A549 (cell line): ENCODE measurements around the gene FASLG.

Source experiments
- BHLHE40 ChIP-seq: IDR thresholded peaks from 2 replicates; pipeline ENCODE4 v1.6.1; 2012; ENCODE audit warnings: low read depth, low read length, inconsistent platforms
- CHD2 ChIP-seq: fragments of 150-350 bp; IDR thresholded peaks from 2 replicates; pipeline ENCODE4 v1.6.1; 2014; ENCODE audit warnings: low read length; ENCODE audit not compliant: partially characterized antibody
- CTCF ChIP-seq: fragments of >200 bp; sonication (Bioruptor Twin); formaldehyde crosslinking; IDR thresholded peaks from 3 replicates; pipeline ENCODE4 v1.5.1; 2016
- EP300 ChIP-seq, 2 experiments: fragments of >200 bp; sonication (Bioruptor Twin); formaldehyde crosslinking; IDR thresholded peaks; 2 replicates in 1 of 2; 3 replicates in 1 of 2; pipeline ENCODE4 v1.6.1; 2016 to 2017
- HOXA7 ChIP-seq: fragments of 250-450 bp; sonication (Bioruptor Pico); IDR thresholded peaks from 2 replicates; pipeline ENCODE4 v1.5.0; 2020; ENCODE audit warnings: mild to moderate bottlenecking, moderate library complexity
- JUNB ChIP-seq: fragments of >200 bp; sonication (Bioruptor Twin); formaldehyde crosslinking; IDR thresholded peaks from 2 replicates; pipeline ENCODE4 v1.6.1; 2016
- MAFK ChIP-seq: fragments of 450-650 bp; IDR thresholded peaks from 2 replicates; pipeline ENCODE4 v1.6.1; 2014; ENCODE audit not compliant: partially characterized antibody
- POLR2A ChIP-seq: IDR thresholded peaks from 2 replicates; pipeline ENCODE4 v1.6.1; 2012; ENCODE audit warnings: mild to moderate bottlenecking, low read length
- RCOR1 ChIP-seq: fragments of 150-350 bp; IDR thresholded peaks from 2 replicates; pipeline ENCODE4 v1.6.1; 2014; ENCODE audit warnings: antibody characterized with exemption, low read length, low read depth
- USF2 ChIP-seq: fragments of 450-650 bp; IDR thresholded peaks from 2 replicates; pipeline ENCODE4 v1.6.1; 2014; ENCODE audit warnings: antibody characterized with exemption
- ZFP36 ChIP-seq: fragments of 450-650 bp; IDR thresholded peaks from 2 replicates; pipeline ENCODE4 v1.6.1; 2014; ENCODE audit warnings: borderline replicate concordance; ENCODE audit not compliant: partially characterized antibody
- TF ChIP-seq, protein P1 (sequence below): IDR thresholded peaks from 2 replicates; pipeline ENCODE4 v1.6.1; 2012

DNA sequence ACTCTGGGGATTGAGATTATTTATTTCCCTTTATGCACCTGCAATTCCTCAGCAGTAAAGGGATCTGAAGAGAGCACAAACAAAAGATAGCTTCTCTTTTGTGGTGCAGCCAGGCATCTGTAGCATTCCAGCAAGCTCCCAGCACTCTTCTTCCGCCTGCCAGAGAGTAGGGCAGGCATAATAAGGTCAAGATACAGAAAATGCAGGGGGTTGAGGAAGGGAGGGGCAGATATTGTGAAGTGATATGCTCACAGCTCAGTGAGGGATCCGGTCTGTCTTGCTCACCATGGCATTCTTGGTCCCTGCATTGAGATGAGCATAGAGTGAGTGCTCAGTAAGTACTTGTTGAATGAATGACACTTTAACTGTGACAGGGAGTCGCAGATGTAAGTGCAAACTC is 23.9 kb downstream of the FASLG start:
- TF ChIP-seq CTCF (no peak), EP300 (IDR thresholded peaks at IDR 0.05) (no peak), USF2 (no peak), CHD2 (no peak), POLR2A (no peak), ZFP36 (no peak), JUNB (no peak), MAFK (no peak), RCOR1 (no peak), HOXA7 (CRISPR knock-in tag) (no peak), BHLHE40 (no peak)
- TF ChIP-seq, protein P1, sequence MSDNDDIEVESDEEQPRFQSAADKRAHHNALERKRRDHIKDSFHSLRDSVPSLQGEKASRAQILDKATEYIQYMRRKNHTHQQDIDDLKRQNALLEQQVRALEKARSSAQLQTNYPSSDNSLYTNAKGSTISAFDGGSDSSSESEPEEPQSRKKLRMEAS = no peak
